Fibroblast of pulmonary artery (primary cell): Measurements from ENCODE around the gene PHF14.

Experiments used
- DNase-seq: peaks from one replicate; pipeline ENCODE4 v3.0.0-alpha.2; 2010; ENCODE audit warnings: low read depth
- H3K4me3 ChIP-seq: replicated peaks from 2 replicates; pipeline ENCODE4 v1.5.1; 2011; ENCODE audit warnings: low read depth, mild to moderate bottlenecking, control low read depth, low read length, moderate library complexity
- TF ChIP-seq, protein P1 (sequence below): IDR thresholded peaks from 2 replicates; pipeline ENCODE4 v1.5.1; 2011; ENCODE audit warnings: mild to moderate bottlenecking, control low read depth, low read length, inconsistent platforms; ENCODE audit errors: missing control alignments

Gene PHF14

DNA sequence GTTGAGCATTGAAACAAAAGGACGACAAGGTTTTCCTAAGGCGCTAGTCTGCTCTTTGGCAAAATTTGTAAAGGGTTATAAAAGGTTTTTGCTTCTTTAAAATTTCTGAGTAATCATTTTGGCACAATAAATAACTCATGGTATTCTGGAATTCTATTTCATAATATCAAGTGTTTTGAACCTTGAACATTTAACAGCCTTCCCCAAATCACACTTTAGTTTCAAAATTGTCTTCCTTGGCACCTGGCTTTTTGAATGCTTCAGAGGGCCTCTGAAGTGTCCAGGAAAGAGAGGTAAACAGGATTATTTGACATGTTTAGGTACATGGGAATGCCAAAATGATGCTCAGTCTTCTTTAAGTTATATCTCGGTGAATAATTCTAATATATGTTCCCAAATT, 220.8 kb downstream of the PHF14 start:
- H3K4me3 ChIP-seq = no peak overlapping the region
- TF ChIP-seq, protein P1, sequence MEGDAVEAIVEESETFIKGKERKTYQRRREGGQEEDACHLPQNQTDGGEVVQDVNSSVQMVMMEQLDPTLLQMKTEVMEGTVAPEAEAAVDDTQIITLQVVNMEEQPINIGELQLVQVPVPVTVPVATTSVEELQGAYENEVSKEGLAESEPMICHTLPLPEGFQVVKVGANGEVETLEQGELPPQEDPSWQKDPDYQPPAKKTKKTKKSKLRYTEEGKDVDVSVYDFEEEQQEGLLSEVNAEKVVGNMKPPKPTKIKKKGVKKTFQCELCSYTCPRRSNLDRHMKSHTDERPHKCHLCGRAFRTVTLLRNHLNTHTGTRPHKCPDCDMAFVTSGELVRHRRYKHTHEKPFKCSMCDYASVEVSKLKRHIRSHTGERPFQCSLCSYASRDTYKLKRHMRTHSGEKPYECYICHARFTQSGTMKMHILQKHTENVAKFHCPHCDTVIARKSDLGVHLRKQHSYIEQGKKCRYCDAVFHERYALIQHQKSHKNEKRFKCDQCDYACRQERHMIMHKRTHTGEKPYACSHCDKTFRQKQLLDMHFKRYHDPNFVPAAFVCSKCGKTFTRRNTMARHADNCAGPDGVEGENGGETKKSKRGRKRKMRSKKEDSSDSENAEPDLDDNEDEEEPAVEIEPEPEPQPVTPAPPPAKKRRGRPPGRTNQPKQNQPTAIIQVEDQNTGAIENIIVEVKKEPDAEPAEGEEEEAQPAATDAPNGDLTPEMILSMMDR = no peak
- no peak for DNase-seq

DNA sequence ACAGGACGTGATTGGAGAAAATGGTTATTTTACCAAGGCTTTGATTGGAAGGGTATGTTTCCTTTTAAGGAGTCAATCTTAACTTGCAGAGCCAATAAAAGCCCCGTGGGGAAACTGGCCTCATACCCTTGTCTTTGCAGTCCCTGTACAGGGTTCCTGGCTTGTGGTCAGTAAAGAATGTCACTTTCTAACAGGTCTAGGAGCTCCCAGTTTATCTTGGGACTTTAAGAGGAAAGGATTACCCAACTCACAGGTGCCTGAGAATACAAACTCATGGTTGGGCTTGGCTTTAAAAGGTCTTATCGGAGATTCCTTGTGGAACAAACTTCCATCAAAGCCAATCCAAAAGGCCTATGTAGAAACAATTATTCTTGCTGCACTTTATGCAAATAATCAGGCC, 221.8 kb downstream of the PHF14 start:
- H3K4me3 ChIP-seq = no peak overlapping the region
- TF ChIP-seq, protein P1 = no peak
- no peak for DNase-seq

DNA sequence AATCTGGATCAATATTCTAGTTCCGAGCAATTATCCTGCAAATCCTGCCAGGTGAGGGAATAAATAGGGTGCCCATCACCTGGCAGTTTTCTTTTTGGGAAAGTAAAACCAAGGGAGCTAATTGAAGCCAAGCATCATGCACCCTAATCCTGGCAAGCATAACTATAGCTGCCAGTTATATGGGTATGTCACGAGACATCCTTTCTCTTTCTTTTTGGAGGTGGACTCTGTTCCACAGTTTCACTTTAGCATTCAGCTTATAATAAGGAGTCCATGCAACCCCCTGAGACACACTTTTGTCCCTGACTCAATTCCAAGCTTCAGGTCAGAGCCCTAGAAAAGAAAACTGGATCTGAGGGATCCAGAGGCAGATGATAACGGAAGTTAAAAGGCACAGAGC, 222.5 kb downstream of the PHF14 start:
- DNase-seq = no peak
- TF ChIP-seq, protein P1 = no peak
- H3K4me3 ChIP-seq = no peak overlapping the region

DNA sequence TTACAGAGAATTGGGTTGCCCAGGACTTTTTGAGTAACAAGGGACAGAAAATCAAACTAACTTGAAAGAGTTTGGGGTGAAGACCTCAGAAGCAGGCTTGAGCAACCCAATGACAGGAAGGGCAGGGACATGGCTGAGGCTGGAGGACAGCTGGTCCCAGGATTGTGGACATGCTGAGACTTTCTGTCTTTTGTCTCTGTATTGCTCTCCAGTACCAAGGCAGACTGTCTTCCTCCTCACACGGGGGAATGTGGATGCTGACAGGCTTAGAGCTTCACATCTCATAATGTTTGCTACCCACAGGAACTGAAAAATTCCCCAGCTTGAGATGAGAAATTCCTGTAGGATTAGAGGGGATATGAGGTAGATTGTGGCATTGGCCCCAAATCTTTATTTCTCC, 229.6 kb downstream of the PHF14 start:
- no peak for DNase-seq
- TF ChIP-seq, protein P1 = no peak

GRCh38 chr7:11203683-11204082, 230.0 kb downstream of the PHF14 start:
- H3K4me3 ChIP-seq = no peak overlapping the region
- DNase-seq = no peak
- TF ChIP-seq, protein P1 = no peak

More for the DNA sequence above, 229.6 kb downstream of the PHF14 start:
- H3K4me3 ChIP-seq = no peak overlapping the region

GRCh38 chr7:11206177-11206899, 232.7 kb downstream of the PHF14 start:
- H3K4me3 ChIP-seq = no peak overlapping the region
- TF ChIP-seq, protein P1 = no peak
- DNase-seq = no peak

DNA sequence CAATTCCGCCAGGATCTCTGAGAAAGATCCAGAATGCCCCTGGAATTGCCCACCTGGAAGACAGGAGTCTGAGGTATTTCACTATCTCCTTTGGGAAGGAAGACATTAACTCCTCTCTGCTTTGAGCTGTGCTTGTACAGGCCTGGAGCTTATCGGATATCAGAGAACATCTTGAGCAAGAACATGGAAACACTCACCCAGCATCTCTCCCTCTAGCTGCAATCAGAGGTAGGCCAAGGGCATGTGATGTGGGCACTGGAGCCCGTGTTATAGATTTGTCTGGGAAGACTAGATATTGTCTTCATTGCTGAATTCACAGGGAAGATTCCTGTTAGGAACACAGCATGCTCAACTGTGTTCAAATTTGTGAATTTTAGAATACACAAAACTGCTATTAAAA, 233.9 kb downstream of the PHF14 start:
- DNase-seq = no peak
- H3K4me3 ChIP-seq = no peak overlapping the region
- TF ChIP-seq, protein P1 = peak; percentile 19
